AG04450 (cell line): ENCODE measurements around the gene ADAMTS18. TPM values are rescaled to one million over a fixed set of nuclear protein-coding genes. Genes with fewer than 3 reads are reported as not detected.

Experiments used
- CTCF ChIA-PET: fragments of 300-600, 350-600 bp; formaldehyde crosslinking; extraction: SDS; loops from one replicate; lab custom pipeline; 2022; ENCODE audit warnings: antibody characterized with exemption, inconsistent platforms; lab: Charles Lee
- POLR2A ChIA-PET: fragments of 350-600 bp; formaldehyde crosslinking; extraction: SDS; loops from one replicate; lab custom pipeline; 2021; ENCODE audit warnings: antibody characterized with exemption, inconsistent platforms; lab: Yijun Ruan, JAX
- DNase-seq: peaks from one replicate; pipeline ENCODE4 v3.0.0-alpha.2; 2011; ENCODE audit warnings: low read depth, low spot score
- H3K27ac ChIP-seq: one replicate; pipeline ENCODE4 v1.5.1; 2012; ENCODE audit warnings: low read depth, low read length, control low read depth
- H3K27me3 ChIP-seq: one replicate; pipeline ENCODE4 v1.6.0; 2012; ENCODE audit warnings: low read length; ENCODE audit not compliant: control insufficient read depth, insufficient read depth
- H3K4me3 ChIP-seq: 2 replicates; pipeline ENCODE4 v1.5.1; 2011; ENCODE audit warnings: mild to moderate bottlenecking, low read depth, low read length, control low read depth
- H3K9me3 ChIP-seq: 2 replicates; pipeline ENCODE4 v1.5.1; 2012; ENCODE audit warnings: low read length; ENCODE audit not compliant: control insufficient read depth, insufficient read depth
- polyA plus RNA-seq: library from polyadenylated mRNA; depleted of rRNA; stranded (reverse); fragments of >200 nt; gene quantifications from 2 replicates; pipeline ENCODE4 v1.2.3, GENCODE V29; 2011
- TF ChIP-seq, protein P1 (sequence below): IDR thresholded peaks from 2 replicates; pipeline ENCODE4 v1.5.1; 2011; ENCODE audit warnings: low read depth, low read length, control low read depth, inconsistent platforms

ADAMTS18 gene
- polyA plus RNA-seq, 1 experiment, result not detected

DNA sequence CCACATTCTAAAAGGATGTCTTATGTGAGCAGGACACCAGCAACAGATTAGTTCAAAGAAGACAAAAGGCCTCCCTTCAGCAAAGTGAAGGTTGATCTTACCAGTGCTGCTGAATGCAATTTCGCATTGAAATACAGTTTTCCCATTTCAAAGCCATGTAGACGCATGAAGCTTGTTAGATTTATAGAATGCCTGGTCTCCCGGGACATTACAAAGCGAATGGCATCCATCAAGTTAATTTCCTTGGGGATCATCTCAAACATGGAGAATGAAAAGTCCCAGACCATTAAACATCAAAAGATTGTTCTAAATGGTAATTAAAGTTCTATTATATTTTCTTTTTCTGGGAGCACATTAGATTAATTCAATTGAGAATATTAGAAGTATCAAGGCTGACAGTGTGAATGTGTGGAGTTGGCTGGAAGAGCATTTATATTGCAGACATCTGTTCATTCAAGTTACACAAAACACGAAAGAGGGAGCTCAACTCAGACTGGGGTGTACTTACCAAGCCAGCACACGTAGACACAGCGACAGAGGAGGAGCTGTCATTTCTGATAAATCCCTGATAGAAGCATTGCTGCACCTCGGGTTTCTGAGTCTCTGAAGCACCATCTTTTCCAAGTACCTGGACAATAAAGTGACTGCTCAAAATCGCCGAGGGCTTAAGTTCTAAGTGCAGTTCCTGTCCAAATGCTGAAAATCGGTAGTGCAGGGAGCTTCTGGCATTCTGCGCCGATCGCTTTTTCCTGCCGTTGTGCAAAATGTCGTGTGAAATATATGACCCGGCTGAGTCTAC lies 3.8 kb downstream of the ADAMTS18 start:
- CTCF ChIA-PET, result no interaction called here

DNA sequence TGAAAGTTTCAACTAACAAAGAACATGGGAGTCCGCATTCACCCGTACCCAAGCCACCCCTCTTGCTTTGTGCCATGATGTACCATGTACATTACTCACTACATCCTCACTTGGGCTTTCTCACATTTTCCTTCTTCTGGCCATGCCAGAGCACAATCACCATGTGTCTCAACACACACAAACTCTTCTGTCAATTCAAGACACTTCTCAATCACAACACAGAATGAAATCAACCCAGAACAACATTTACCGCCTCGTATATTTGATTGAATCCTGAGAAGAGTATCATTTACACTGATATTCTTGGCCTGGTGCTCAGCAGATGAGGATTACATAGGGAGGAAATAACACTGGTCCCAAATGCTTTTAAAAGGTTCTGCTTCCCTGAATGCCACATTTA lies 4.5 kb downstream of the ADAMTS18 start:
- TF ChIP-seq, protein P1, sequence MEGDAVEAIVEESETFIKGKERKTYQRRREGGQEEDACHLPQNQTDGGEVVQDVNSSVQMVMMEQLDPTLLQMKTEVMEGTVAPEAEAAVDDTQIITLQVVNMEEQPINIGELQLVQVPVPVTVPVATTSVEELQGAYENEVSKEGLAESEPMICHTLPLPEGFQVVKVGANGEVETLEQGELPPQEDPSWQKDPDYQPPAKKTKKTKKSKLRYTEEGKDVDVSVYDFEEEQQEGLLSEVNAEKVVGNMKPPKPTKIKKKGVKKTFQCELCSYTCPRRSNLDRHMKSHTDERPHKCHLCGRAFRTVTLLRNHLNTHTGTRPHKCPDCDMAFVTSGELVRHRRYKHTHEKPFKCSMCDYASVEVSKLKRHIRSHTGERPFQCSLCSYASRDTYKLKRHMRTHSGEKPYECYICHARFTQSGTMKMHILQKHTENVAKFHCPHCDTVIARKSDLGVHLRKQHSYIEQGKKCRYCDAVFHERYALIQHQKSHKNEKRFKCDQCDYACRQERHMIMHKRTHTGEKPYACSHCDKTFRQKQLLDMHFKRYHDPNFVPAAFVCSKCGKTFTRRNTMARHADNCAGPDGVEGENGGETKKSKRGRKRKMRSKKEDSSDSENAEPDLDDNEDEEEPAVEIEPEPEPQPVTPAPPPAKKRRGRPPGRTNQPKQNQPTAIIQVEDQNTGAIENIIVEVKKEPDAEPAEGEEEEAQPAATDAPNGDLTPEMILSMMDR, result no peak
- Histone ChIP-seq H3K27me3 (peaks cover 10% of the 10 kb centered on the region), H3K9me3 (no peaks in the 10 kb centered on the region), H3K4me3 (no peak overlapping the region), H3K27ac (no peak overlapping the region)
- no peak for DNase-seq
- ChIA-PET POLR2A (no interaction called here), CTCF (no interaction called here)

More for the DNA sequence above, 3.8 kb downstream of the ADAMTS18 start:
- DNase-seq, result no peak
- no peak overlapping the region for H3K4me3 ChIP-seq
- POLR2A ChIA-PET, result no interaction called here
- TF ChIP-seq, protein P1, result no peak
- peaks cover 14% of the 10 kb centered on the region for H3K27me3 ChIP-seq
- H3K9me3 ChIP-seq, result no peaks in the 10 kb centered on the region
- H3K27ac ChIP-seq, result peak overlapping the region; percentile 2

DNA sequence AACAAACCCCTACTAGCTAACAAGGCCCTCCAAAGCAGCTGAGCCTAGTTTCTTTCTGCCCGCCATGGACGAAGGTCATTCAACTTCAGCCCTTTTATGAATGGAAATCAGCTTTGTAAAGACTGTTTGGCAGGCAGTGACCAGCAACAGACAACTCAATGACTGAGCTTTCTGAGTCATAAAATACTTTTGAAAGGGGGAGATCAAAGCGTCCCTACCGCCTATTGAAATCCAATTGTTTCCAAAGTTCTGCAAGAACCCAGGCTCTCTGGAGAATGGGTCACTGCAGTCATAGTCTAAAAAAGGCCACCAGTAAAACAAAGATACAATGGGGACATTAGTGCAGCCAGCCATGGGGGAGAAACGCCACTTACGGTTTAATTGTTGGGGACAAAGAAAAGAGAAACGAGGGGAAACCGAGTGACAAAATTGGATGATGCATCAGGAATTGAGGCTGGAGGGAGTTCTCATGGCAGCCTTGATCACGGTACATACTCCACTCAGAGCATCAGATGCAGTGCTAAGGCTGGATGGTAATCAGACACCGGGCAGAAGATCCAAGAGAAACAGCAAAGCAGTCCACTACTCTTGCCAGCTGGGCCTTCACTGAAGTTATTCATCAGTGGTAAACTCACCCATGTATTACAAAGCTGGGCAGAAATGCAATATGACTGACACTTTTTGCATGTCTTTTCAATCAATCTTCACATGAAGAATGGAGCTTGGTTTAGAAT lies 9.8 kb downstream of the ADAMTS18 start:
- Histone ChIP-seq H3K4me3 (no peak overlapping the region), H3K9me3 (no peaks in the 10 kb centered on the region), H3K27ac (no peak overlapping the region), H3K27me3 (no peaks in the 10 kb centered on the region)
- no peak for DNase-seq
- ChIA-PET CTCF (no interaction called here), POLR2A (no interaction called here)
- TF ChIP-seq, protein P1, result no peak

DNA sequence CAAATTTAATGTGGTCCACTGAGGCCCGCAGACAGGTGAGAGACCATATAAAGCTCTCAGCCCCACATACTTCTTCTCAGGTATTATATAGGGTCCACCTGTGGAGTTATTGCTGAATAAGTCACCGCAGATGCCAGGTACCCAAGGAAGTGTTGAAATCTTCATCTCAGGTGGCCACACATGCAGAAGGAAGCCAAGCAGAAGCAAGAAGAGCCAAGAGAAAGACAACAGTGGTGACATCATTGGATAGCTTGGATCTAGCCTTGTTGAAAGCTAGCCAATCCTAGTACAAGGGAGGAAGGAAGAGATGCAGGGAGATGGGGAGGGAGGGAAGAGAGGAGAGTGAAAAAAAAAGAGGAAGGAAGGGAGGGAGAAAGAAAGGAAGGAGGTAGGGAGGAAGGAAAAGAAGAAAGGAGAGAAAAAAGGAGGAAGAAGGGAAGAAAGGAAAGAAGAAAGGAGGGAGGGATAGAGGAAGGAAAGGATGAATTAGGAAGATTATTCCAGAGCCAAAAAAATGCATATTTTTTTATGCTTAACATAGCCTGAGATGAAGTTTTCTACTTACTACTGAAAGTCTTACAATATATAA lies 12.5 kb downstream of the ADAMTS18 start:
- no peak overlapping the region for H3K4me3 ChIP-seq
- H3K27me3 ChIP-seq, result no peaks in the 10 kb centered on the region
- no peaks in the 10 kb centered on the region for H3K9me3 ChIP-seq
- TF ChIP-seq, protein P1, result no peak
- no peak for DNase-seq
- ChIA-PET POLR2A (no interaction called here), CTCF (no interaction called here)
- H3K27ac ChIP-seq, result no peak overlapping the region
